NCI-H146 (cell line): ENCODE measurements around the gene RPL26.

Experiments
- DNase-seq: peaks from one replicate; lab custom pipeline; 2025; lab: John Stamatoyannopoulos, UW

The RPL26 gene

DNA sequence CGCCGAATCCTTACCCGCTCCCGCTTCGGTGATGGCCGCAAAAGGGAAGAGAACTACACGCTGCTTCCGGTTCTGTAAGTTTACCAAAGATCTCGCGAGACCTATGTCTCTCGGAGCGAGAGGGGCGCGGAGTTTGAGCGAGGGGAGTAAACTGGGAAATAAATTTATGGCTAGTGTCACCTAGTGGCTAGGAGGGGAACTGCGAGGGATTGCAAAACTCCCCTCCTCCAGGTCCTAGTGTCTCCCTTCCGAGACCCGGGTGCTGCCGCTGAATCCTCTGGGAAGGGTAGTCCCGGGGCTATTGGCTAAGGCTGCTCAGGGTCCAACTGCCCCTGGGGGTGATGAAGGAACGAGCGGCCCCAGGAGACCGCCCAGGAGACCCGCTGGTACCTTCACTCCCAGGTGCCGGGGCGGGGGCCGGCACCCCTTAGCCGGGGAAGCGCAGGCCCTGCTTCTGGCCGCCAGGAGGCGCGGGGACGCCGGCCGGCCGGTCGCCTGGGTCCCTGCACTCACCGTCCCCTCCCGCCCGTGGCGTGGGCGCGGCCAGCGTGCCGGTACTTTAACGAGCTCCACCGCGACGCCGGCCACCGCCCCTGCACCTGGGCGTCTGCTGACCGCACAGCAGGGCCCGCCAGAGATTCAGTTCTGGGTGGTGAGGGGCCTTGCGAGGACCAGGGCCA is at the start of gene RPL26:
Gene RPL26, minus strand, starts transcription at position 51 of the 680 bp plus-strand sequence. CDS start 883 bp downstream, outside the sequence.
- peak; percentile 98 for DNase-seq

DNA sequence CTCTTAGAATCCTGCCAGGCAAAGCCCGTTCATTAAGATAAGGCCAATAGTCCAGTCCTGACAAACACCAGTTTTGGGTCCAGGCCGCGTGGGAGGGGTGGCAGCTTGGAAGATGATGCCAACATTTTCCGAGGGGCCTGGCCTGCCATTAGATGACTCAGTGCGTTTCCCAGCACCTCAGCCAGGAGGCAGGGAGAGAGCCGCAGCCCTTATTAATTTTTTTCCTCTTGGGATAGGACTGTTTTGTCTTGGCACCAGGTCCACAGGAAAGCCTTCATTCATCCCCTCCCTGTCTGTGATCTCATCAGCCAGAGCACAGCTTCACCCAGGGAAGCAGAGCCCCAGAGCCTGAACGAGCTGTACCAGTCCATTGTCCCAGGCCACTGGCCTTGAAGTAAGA is 48.0 kb upstream of the RPL26 start:
- no peak for DNase-seq

DNA sequence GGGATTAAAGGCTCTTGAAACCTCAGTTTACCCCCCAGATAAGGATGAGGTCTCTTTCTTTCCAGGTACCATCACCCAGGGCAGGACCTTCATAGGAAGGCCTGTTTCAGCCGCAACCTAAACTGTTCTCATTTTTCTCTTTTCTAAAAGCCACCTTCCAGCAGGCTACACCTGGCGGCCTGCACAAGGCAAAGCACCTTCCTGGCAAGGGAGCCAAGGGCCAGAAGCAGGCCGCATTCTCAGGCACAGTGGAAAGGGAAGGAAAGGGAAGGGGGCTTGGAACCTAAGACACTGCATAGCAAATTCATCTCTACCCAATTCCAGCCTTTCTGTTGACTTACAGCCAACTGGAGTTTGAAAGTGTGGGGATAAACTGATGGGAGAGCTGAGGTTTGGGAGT is 43.8 kb upstream of the RPL26 start:
- no peak for DNase-seq

DNA sequence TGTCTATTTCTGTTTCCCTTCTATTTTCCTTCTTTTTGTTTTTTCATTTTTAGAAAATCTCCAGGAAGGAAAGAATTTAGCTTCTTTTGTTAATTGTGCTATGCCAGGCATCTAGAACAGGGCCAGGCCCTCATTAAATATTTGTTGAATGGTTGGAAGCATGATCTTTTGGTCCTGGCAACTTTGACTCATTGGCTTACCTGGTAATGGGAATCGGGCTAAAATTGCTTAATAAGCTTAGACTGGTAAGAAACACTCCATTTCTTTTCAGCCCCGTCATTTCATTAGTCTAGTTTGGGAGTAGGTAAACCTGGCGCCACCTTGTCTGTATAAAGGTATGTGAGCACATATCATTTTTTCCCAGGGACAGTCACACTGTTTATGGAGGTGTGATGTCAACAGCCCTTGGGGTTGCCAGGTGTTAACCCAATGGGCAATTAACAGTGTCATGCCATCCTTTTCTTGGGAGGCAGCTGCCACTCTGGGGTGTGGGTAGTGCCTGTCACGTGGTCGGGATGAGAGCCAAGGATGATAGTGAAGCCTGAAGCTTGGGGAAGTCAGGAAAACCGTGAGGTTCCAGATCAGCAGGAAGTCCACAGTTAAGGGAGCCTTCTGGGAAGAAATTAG is 43.2 kb upstream of the RPL26 start:
- DNase-seq: peak; percentile 3

GRCh38 chr17:8421571-8421970 is 38.6 kb upstream of the RPL26 start:
- DNase-seq: no peak

DNA sequence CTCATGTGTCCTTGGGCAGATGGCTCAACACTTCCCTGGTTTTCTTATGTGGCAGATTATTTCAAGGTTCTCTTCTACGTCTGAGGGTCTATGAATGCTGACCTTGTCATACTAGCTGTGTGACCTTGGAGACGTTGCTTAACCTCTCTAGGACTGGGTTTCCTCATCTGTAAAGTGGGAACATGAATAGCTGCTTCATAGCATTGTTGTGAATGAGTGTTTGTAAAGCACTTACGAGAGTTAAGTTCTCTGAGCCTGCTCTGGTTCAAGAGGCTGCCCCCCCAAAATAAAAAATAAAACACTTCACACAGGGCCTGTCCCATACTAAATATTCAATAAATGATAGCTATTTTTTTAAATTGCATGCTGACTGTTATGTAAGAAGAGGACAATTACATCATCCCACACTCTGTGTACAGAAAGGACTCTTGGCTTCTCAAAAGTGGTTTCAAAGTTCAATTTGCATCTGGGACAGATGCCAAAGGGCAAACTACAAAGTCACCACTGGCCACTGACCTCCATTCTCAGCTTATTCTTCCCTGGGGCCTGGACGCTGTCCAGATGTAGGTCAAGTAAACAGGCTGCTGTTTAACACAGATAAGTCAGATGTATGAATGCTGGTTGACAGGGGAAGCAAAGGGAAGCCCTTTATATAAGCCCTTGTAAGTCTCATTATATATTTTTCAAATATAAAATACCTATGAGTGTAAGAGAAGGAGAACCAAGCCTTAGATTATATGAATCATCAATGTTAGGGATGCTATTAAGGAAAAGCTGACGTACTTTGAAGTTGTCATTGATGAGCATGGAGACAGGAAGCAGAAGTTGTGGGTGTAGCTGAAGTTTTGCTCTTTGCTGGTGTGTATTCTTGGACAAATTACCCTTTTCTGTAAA is 37.3 kb upstream of the RPL26 start:
- DNase-seq: no peak

DNA sequence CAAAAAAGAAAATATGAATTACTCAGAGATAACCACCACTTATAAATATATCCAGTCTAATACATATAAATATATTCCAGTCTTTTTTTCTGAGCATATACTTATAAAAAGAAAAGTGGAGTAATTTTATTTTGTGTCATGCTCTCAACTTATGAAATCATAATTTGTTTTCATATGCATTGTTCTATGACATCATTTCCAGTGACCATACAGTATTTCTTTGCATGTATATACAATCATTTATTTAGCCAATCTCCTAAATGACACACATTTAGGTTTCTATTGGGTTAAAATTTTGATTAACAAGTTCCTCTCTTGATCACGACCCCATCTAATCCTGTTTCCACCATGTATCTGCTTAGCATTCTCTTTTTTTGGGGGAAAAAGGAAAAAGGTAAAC is 36.3 kb upstream of the RPL26 start:
- no peak for DNase-seq

DNA sequence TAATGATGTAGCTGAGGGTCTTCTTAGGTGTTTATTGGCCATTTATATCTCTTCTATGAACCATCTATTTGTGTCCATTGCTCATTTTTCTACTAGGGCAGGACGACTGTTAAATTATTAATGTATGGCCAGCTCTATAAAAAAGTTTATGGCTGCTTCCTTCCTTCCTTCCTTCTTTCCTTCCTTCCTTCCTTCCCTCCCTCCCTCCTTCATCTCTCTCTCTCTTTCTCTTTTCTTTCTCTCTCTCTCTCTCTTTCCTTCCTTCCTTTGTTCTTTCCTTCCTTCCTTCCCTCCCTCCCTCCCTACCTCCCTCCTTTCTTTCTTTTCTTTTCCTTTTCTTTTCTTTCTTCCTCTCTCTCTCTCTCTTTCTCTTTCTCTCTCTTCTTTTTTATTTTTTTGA is 35.5 kb upstream of the RPL26 start:
- DNase-seq: no peak

- no peak for DNase-seq
Measured at GRCh38 chr17:8417806-8418205, 34.8 kb upstream of the RPL26 start.

GRCh38 chr17:8413938-8414337 is 30.9 kb upstream of the RPL26 start:
- no peak for DNase-seq

GRCh38 chr17:8413328-8413727 is 30.3 kb upstream of the RPL26 start:
- DNase-seq: no peak

DNA sequence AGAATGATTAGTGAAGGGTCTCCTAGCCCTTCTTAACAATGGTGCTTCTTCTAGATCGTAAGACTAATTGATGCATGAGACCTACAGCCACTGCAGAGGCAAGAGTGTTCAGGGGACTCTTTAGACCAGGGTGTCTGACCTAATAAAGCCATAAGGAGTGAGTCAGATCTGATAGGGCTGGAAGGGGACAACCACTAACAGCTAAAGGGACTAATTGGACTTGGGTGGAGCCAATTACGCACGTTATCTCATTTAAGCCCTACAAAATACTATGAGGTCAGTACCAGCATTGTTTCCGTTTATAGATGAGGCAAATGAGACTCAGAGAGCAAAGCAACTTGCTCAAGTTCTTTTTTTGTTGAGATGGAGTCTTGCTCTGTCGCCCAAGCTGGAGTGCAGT is 29.1 kb upstream of the RPL26 start:
- no peak for DNase-seq

DNA sequence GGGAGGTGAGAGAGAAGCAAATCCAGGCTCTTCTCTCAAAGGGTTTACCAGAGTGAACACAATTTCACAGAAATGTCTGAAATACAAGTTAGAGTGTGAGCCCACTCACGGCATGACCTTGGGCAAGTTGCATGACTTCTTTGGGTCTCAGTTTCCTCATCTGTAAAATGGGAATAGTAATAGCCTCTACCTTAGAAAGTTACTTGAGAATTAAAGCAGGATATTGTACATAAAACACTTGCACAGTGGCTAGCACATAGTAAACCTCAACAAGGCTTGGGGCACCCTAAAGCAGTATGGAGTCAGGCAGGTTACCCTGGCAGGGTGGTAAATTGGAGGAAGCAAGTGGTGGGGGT is 27.9 kb upstream of the RPL26 start:
- no peak for DNase-seq

DNA sequence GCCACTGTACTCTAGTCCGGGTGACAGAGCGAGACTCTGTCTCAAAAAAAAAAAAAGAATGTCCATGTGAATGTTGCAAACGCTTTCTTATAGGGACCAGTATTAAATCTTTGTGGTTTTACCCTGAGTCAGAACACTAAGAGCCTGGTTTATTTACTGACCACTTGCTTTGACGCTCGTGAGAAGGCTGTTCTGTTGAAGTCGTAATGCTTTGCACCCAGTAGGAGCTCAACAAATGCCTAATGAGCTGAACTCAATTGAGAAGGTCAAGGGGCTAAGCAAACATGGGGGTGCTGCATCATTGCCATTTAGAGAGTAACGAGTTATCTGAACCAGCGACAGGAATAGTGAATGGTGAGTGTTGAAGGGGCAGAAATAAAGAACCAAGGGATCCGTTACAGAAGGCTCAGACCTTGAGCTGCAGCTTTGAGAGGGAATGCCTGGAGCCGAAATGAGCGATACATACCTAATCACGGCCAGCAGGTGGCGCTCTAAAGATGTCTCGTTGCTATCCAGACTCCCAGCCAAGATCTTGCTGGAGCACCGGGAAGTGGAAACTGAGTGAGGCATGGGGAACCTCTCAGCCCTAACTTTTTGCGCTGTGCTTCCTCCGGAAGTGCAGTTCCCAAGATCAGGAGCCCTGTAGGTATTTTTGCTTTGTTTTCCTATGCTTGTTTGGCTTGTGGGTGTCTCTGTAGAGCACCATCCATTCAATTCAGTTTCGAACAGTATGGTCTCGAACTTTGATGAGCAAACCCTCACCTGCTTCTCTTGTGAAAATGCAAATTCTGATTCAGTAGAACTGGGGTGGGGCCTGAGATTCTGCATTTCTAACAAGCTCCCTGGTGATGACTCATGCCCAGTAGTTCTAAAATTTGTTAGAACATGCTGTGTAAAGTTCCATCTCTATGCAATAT is 27.2 kb upstream of the RPL26 start:
- peak; percentile 74 for DNase-seq

GRCh38 chr17:8408371-8408770 is 25.4 kb upstream of the RPL26 start:
- DNase-seq: no peak

DNA sequence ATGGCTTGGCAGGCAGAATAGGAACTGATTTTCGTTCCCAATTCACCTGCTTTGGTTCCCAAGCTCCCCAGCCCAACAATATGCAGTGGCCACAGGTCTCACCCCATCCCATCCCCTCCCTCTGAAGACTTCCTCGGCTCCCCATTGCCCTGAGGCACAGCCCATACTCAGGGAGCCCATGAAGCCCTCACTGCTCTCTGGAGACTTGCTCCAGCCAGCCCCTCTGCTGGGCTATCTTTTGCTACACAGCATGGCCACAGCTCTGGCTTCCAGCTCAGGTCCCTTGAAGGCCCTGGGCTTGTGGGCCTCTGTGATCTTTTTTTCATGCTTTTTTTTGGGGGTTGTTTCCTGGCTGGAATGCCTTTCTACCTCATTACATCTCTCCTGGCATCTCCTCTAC is 23.2 kb upstream of the RPL26 start:
- DNase-seq: no peak

GRCh38 chr17:8405499-8406016 is 22.6 kb upstream of the RPL26 start:
- no peak for DNase-seq

GRCh38 chr17:8402921-8403536 is 20.0 kb upstream of the RPL26 start:
- DNase-seq: no peak

- no peak for DNase-seq
Measured at GRCh38 chr17:8401107-8401506, 18.1 kb upstream of the RPL26 start.

- no peak for DNase-seq
Measured at GRCh38 chr17:8398980-8399379, 16.0 kb upstream of the RPL26 start.

GRCh38 chr17:8397636-8398035 is 14.6 kb upstream of the RPL26 start, which contains the start of gene RNF222:
RNF222 (minus strand) TSS chr17:8397827; CDS start chr17:8393461, 4,366 bp downstream.
- DNase-seq: peak; percentile 9
